SK-N-SH (cell line): ENCODE data around the gene ZMIZ1. TPM values are rescaled to one million over a fixed set of nuclear protein-coding genes. Genes with fewer than 3 reads are reported as not detected.

Experiments used
- CTCF ChIA-PET: fragments of 300-600, 350-600 bp; formaldehyde crosslinking; extraction: SDS; loops from one replicate; lab custom pipeline; 2021; lab: Yijun Ruan, JAX
- POLR2A ChIA-PET: fragments of 350-600 bp; sonication (Branson Sonifier 250); formaldehyde crosslinking; extraction: SDS; loops from one replicate; lab custom pipeline; 2020; ENCODE audit warnings: antibody characterized with exemption, inconsistent platforms; lab: Yijun Ruan, JAX
- DNase-seq: peaks from one replicate; pipeline ENCODE4 v3.0.0; 2012
- H2AFZ ChIP-seq: fragments of 200-600 bp; sonication (generic); 2 replicates; pipeline ENCODE4 v1.8.1; 2016; ENCODE audit warnings: antibody characterized with exemption, mild to moderate bottlenecking, low read depth
- H3F3A ChIP-seq: fragments of 200-600 bp; sonication (generic); replicated peaks from 2 replicates; pipeline ENCODE3; 2016; ENCODE audit warnings: antibody characterized with exemption, mild to moderate bottlenecking; ENCODE audit not compliant: insufficient read depth
- H3K27ac ChIP-seq, 2 experiments: fragments of 200-500 bp in 1 of 2; fragments of 200-600 bp in 1 of 2; sonication (Bioruptor generic) in 1 of 2; sonication (generic), shearing (Covaris generic) in 1 of 2; 2 replicates each; pipeline versions ENCODE4 v1.5.1 to v1.6.1; 2014 to 2016; ENCODE audit warnings: low read depth in 2 of 2, inconsistent platforms in 1 of 2, low read length in 1 of 2, mild to moderate bottlenecking in 1 of 2, mixed read lengths in 1 of 2
- H3K27me3 ChIP-seq: fragments of 200-600 bp; sonication (generic), shearing (Covaris generic); 2 replicates; pipeline ENCODE4 v1.6.1; 2016; ENCODE audit warnings: mixed run types; ENCODE audit not compliant: insufficient read depth
- H3K36me3 ChIP-seq, 2 experiments: fragments of 200-500 bp in 1 of 2; fragments of 200-600 bp in 1 of 2; sonication (Bioruptor generic) in 1 of 2; sonication (generic) in 1 of 2; replicated peaks in 1 of 2; 2 replicates each; pipeline versions ENCODE3 to v1.5.1; 2014 to 2016; ENCODE audit warnings: low read length in 1 of 2, mild to moderate bottlenecking in 1 of 2; ENCODE audit not compliant: insufficient read depth in 2 of 2, control insufficient read depth in 1 of 2
- H3K4me1 ChIP-seq, 2 experiments: fragments of 200-500 bp in 1 of 2; fragments of 200-600 bp in 1 of 2; sonication (Bioruptor generic) in 1 of 2; sonication (generic), shearing (Covaris generic) in 1 of 2; 2 replicates each; pipeline versions ENCODE4 v1.5.1 to v1.6.1; 2014 to 2016; ENCODE audit warnings: low read depth in 1 of 2, low read length in 1 of 2, mixed run types in 1 of 2; ENCODE audit not compliant: insufficient read depth in 2 of 2, control insufficient read depth in 1 of 2
- H3K4me2 ChIP-seq: fragments of 200-600 bp; sonication (generic), shearing (Covaris generic); 2 replicates; pipeline ENCODE4 v1.6.1; 2017; ENCODE audit warnings: mixed run types
- H3K4me3 ChIP-seq, 2 experiments: fragments of 200-500 bp in 1 of 2; fragments of 200-600 bp in 1 of 2; sonication (Bioruptor generic) in 1 of 2; sonication (generic), shearing (Covaris generic) in 1 of 2; 2 replicates each; pipeline versions ENCODE4 v1.5.1 to v1.8.1; 2014 to 2016; ENCODE audit warnings: low read depth in 2 of 2, inconsistent platforms in 1 of 2, low read length in 1 of 2, mild to moderate bottlenecking in 1 of 2, mixed read lengths in 1 of 2, moderate library complexity in 1 of 2
- H3K79me2 ChIP-seq: fragments of 200-600 bp; sonication (generic); 2 replicates; pipeline ENCODE4 v1.8.1; 2017; ENCODE audit warnings: mild to moderate bottlenecking; ENCODE audit not compliant: insufficient read depth
- H3K9ac ChIP-seq: fragments of 200-600 bp; sonication (generic); 2 replicates; pipeline ENCODE4 v1.6.1; 2017; ENCODE audit warnings: mixed run types
- H3K9me2 ChIP-seq: fragments of 200-600 bp; sonication (generic); 2 replicates; pipeline ENCODE4 v1.6.1; 2017; ENCODE audit warnings: mixed run types
- H3K9me3 ChIP-seq: fragments of 200-600 bp; sonication (generic); 2 replicates; pipeline ENCODE4 v1.6.1; 2017; ENCODE audit warnings: mixed run types, mild to moderate bottlenecking, moderate library complexity
- H4K20me1 ChIP-seq: fragments of 200-600 bp; sonication (generic); 2 replicates; pipeline ENCODE4 v1.6.1; 2017; ENCODE audit warnings: mild to moderate bottlenecking, mixed run types; ENCODE audit not compliant: insufficient read depth
- CHD2 ChIP-seq: fragments of 150-350 bp; IDR thresholded peaks from 2 replicates; pipeline ENCODE4 v1.6.1; 2018; ENCODE audit warnings: low read length; ENCODE audit not compliant: partially characterized antibody
- CTCF ChIP-seq: fragments of 200-600 bp; sonication (generic); IDR thresholded peaks from 2 replicates; pipeline ENCODE4 v1.6.1; 2017; ENCODE audit warnings: antibody characterized with exemption, mild to moderate bottlenecking, moderate library complexity
- ELF1 ChIP-seq: IDR thresholded peaks from 2 replicates; pipeline ENCODE4 v1.4.0; 2012
- EP300 ChIP-seq, 2 experiments: IDR thresholded peaks; 2 replicates each; pipeline versions ENCODE4 v1.4.0 to v1.6.1; 2012; ENCODE audit warnings: borderline replicate concordance in 1 of 2, low read depth in 1 of 2, low read length in 1 of 2
- EZH2phosphoT487 ChIP-seq: fragments of 200-600 bp; sonication (generic); IDR thresholded peaks from 2 replicates; pipeline ENCODE4 v1.6.1; 2017; ENCODE audit warnings: low read depth, mixed run types, mild to moderate bottlenecking, antibody characterized with exemption, moderate library complexity, borderline replicate concordance
- GABPA ChIP-seq: IDR thresholded peaks from 2 replicates; pipeline ENCODE4 v1.4.0; 2012; ENCODE audit warnings: low read depth, mild to moderate bottlenecking
- GATA2 ChIP-seq: sonication (generic); formaldehyde crosslinking; IDR thresholded peaks from 2 replicates; pipeline ENCODE4 v1.5.0; 2020; ENCODE audit warnings: mild to moderate bottlenecking, missing genetic modification reagents
- IRF3 ChIP-seq: fragments of 150-350 bp; IDR thresholded peaks from 2 replicates; pipeline ENCODE4 v1.6.1; 2016; ENCODE audit warnings: mild to moderate bottlenecking, low read depth, low read length
- JUND ChIP-seq: IDR thresholded peaks from 2 replicates; pipeline ENCODE4 v1.4.0; 2012
- MEF2A ChIP-seq: IDR thresholded peaks from 2 replicates; pipeline ENCODE4 v1.4.0; 2012; ENCODE audit warnings: low read depth, borderline replicate concordance
- MXI1 ChIP-seq: IDR thresholded peaks from 2 replicates; pipeline ENCODE4 v1.6.1; 2012; ENCODE audit warnings: mild to moderate bottlenecking, low read depth, low read length, improper control_type of control experiment
- NRF1 ChIP-seq: IDR thresholded peaks from 2 replicates; pipeline ENCODE4 v1.6.1; 2012; ENCODE audit warnings: low read depth, mild to moderate bottlenecking, low read length
- POLR2AphosphoS5 ChIP-seq: IDR thresholded peaks from 2 replicates; pipeline ENCODE4 v1.6.1; 2012; ENCODE audit warnings: low read depth, low read length
- RXRA ChIP-seq: IDR thresholded peaks from 2 replicates; pipeline ENCODE4 v1.4.0; 2012; ENCODE audit warnings: low read depth, mild to moderate bottlenecking, borderline replicate concordance
- SMC3 ChIP-seq: IDR thresholded peaks from 2 replicates; pipeline ENCODE4 v1.6.1; 2012; ENCODE audit warnings: low read depth, low read length, improper control_type of control experiment
- TAF1 ChIP-seq: IDR thresholded peaks from 2 replicates; pipeline ENCODE4 v1.6.1; 2012; ENCODE audit warnings: low read depth, mild to moderate bottlenecking, low read length, moderate library complexity, borderline replicate concordance
- TCF12 ChIP-seq: IDR thresholded peaks from 2 replicates; pipeline ENCODE4 v1.4.0; 2012
- USF1 ChIP-seq: IDR thresholded peaks from 2 replicates; pipeline ENCODE4 v1.4.0; 2012; ENCODE audit warnings: low read depth, borderline replicate concordance
- YY1 ChIP-seq: IDR thresholded peaks from 2 replicates; pipeline ENCODE4 v1.4.0; 2012; ENCODE audit warnings: low read depth, mild to moderate bottlenecking
- WGBS: methylation state at CpG from one replicate; pipeline ENCODE4 v1.1.6; 2017; ENCODE audit warnings: low lambda C conversion rate; 5-methylcytosine and 5-hydroxymethylcytosine counted together
- polyA plus RNA-seq, 3 experiments: library from polyadenylated mRNA; depleted of rRNA; stranded (reverse); fragments of >200 nt; gene quantifications; 2 replicates each; pipeline ENCODE4 v1.2.3, GENCODE V29; 2012
- TF ChIP-seq, protein P1 (sequence below): IDR thresholded peaks from 2 replicates; pipeline ENCODE4; 2012

Gene ZMIZ1
- polyA plus RNA-seq, 1 of the 3 experiments (the other 2 are of a cell fraction), result 23.5 TPM

GRCh38 chr10:79329529-79329928, 260.8 kb downstream of the ZMIZ1 start:
- TF ChIP-seq RXRA, result no peak
- no peak for TF ChIP-seq GATA2 (CRISPR knock-in tag)
- no peak for TF ChIP-seq NRF1
- TF ChIP-seq POLR2AphosphoS5, result no peak
- no peak for TF ChIP-seq IRF3
- no peak for TF ChIP-seq EZH2phosphoT487
- no peak for TF ChIP-seq GABPA
- Histone ChIP-seq H3K36me3 (no peaks in the 10 kb centered on the region), H3K27ac (no peak overlapping the region), H3F3A (peaks cover 10% of the 10 kb centered on the region), H3K79me2 (no peaks in the 10 kb centered on the region), H3K4me3 (no peak overlapping the region), H3K4me1 (no peaks in the 10 kb centered on the region; a peak in 2 of 4 replicates), H3K27me3 (no peaks in the 10 kb centered on the region), H3K9me3 (no peaks in the 10 kb centered on the region), H3K9ac (no peak overlapping the region), H3K9me2 (no peaks in the 10 kb centered on the region), H3K4me2 (no peak overlapping the region), H4K20me1 (no peaks in the 10 kb centered on the region), H2AFZ (no peak overlapping the region)
- ChIA-PET POLR2A (no interaction called here), CTCF (interaction anchor here (0.6 kb wide), 1 partner anchor 31 kb away, joined by 3 read pairs; no protein-coding TSS in a partner anchor)
- no peak for DNase-seq
- 94% methylated on average over 9 of the region's 9 CpGs for WGBS

DNA sequence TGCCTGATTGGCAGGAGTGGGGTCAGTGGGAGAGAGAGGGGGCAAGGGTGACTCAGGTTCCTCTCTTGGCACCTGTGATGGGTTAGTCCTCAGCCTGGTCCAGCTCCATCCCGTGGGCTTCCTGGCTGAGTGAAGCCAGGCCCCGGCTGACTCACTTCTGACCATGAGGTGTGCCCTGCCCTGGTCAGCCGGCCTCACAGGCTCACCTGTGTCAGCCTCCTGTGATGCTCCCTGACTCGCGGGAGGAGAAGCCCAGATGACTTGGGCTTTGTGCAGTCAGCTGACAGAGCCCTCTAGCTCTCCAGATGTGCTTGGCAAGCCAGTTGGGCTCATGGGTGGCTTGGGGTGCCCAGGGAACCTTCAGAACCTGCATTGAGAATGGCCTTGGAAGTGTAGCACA, 262.5 kb downstream of the ZMIZ1 start:
- TF ChIP-seq, protein P1, sequence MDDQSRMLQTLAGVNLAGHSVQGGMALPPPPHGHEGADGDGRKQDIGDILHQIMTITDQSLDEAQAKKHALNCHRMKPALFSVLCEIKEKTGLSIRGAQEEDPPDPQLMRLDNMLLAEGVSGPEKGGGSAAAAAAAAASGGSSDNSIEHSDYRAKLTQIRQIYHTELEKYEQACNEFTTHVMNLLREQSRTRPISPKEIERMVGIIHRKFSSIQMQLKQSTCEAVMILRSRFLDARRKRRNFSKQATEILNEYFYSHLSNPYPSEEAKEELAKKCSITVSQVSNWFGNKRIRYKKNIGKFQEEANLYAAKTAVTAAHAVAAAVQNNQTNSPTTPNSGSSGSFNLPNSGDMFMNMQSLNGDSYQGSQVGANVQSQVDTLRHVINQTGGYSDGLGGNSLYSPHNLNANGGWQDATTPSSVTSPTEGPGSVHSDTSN, result peak; percentile 25; the same call in 1 of the 2 replicates
- TF ChIP-seq TCF12 (peak; percentile 24; the same call in 1 of the 2 replicates), RXRA (no peak), ELF1 (no peak), GABPA (no peak), MXI1 (no peak), MEF2A (no peak), CTCF (no peak), USF1 (no peak), YY1 (no peak), JUND (no peak), EP300 (IDR thresholded peaks at IDR 0.05; ENCODE audit: borderline replicate concordance in 1 of 2, low read depth in 1 of 2, low read length in 1 of 2) (no peak), IRF3 (no peak), CHD2 (no peak), TAF1 (no peak), SMC3 (no peak)
- Histone ChIP-seq H3F3A (peaks cover 7% of the 10 kb centered on the region), H3K36me3 (no peaks in the 10 kb centered on the region), H3K27ac (peak overlapping the region in 1 of 2 experiments; percentile 70; a peak in 2 of 4 replicates), H3K9me2 (no peaks in the 10 kb centered on the region), H3K4me2 (no peak overlapping the region), H4K20me1 (no peaks in the 10 kb centered on the region), H3K9me3 (no peaks in the 10 kb centered on the region), H3K27me3 (no peaks in the 10 kb centered on the region), H3K79me2 (no peaks in the 10 kb centered on the region), H3K4me1 (peaks cover 0 to 9% of the 10 kb centered on the region in 2 experiments; a peak in 2 of 4 replicates), H3K4me3 (no peak overlapping the region), H3K9ac (peak overlapping the region; percentile 40; the same call in 1 of the 2 replicates), H2AFZ (no peak overlapping the region)
- ChIA-PET POLR2A (no interaction called here), CTCF (no interaction called here)
- DNase-seq, result no peak
- 83% methylated on average over 1 of the region's 5 CpGs for WGBS
